ENCODE results near the gene TBC1D4.

DNA sequence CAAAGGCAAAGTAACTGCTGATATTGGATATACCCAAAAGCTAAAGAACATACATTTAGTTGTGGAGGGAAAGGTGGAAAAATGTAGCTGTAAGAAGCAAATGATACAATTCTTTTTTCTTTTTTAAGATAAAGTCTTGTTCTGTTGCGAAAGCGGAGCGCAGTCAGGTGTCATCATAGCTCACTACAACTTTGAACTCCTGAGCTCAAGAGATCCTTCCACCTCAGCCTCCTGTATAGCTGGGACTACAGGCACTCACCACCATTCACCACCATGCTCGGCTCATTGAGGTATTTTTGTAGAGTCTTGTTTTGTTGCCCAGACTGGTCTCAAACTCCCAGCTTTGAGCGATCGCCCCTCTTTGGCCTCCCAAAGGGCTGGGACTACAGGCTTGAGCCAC is 38.0 kb downstream of the TBC1D4 start:
- no peak for TF ChIP-seq CTCF (IDR thresholded peaks at IDR 0.05 in 8 of 11, conservative IDR thresholded peaks at IDR 0.05 in 3 of 11)
- TF ChIP-seq POLR2AphosphoS5 (IDR thresholded peaks at IDR 0.05): no peak
- TF ChIP-seq POLR2A (IDR thresholded peaks at IDR 0.05): no peak
